Middle frontal gyrus (tissue), 1 donor: ENCODE measurements around the gene COPS4.
"Not testable (repeated sequence)": the region's sequence is repeated elsewhere in the genome, so short reads cannot be mapped to it uniquely, and the experiment has no call there.

Experiments
- DNase-seq: peaks from one replicate; pipeline ENCODE4 v3.0.0-alpha.2; 2015; ENCODE audit warnings: low spot score; ENCODE audit errors: extremely low spot score

The COPS4 gene

GRCh38 chr4:83083925-83084475 lies 49.0 kb downstream of the COPS4 start:
- no peak for DNase-seq

- DNase-seq, result not testable (repeated sequence)
These were observed 50.0 kb downstream of the COPS4 start for GRCh38 chr4:83084956-83085355.

- no peak for DNase-seq
These were observed 54.6 kb downstream of the COPS4 start for GRCh38 chr4:83089410-83090157.

- no peak for DNase-seq
These were observed 58.2 kb downstream of the COPS4 start for GRCh38 chr4:83093060-83093640.

GRCh38 chr4:83096397-83096796 lies 61.4 kb downstream of the COPS4 start:
- DNase-seq, result no peak

GRCh38 chr4:83104991-83105390 lies 70.0 kb downstream of the COPS4 start:
- DNase-seq, result no peak

- DNase-seq, result no peak
These were observed 72.6 kb downstream of the COPS4 start for GRCh38 chr4:83107631-83108030.

- no peak for DNase-seq
These were observed 73.3 kb downstream of the COPS4 start for GRCh38 chr4:83108101-83108861.

- DNase-seq, result no peak
These were observed 74.7 kb downstream of the COPS4 start for GRCh38 chr4:83109480-83110222.

GRCh38 chr4:83110223-83110945 lies 75.4 kb downstream of the COPS4 start:
- no peak for DNase-seq

- DNase-seq, result no peak
These were observed 76.2 kb downstream of the COPS4 start for GRCh38 chr4:83110970-83111750.

- DNase-seq, result not testable (repeated sequence)
These were observed 76.8 kb downstream of the COPS4 start for GRCh38 chr4:83111751-83112141.

- DNase-seq, result no peak
These were observed 77.2 kb downstream of the COPS4 start for GRCh38 chr4:83112231-83112630.

GRCh38 chr4:83112678-83113428 lies 77.9 kb downstream of the COPS4 start:
- no peak for DNase-seq

GRCh38 chr4:83113429-83113786 lies 78.4 kb downstream of the COPS4 start:
- DNase-seq, result no peak

GRCh38 chr4:83114576-83114975 lies 79.6 kb downstream of the COPS4 start, which contains the start of gene PLAC8:
Gene PLAC8, minus strand, starts transcription at chr4:83114729. Its CDS starts 6,808 bp downstream, at chr4:83107921.
- DNase-seq, result no peak

GRCh38 chr4:83115000-83115399 lies 80.0 kb downstream of the COPS4 start:
- no peak for DNase-seq

GRCh38 chr4:83115656-83116285 lies 80.8 kb downstream of the COPS4 start:
- no peak for DNase-seq

- no peak for DNase-seq
These were observed 83.9 kb downstream of the COPS4 start for GRCh38 chr4:83118869-83119268.
